ENCODE results near the gene MYRF.

MYRF gene

DNA sequence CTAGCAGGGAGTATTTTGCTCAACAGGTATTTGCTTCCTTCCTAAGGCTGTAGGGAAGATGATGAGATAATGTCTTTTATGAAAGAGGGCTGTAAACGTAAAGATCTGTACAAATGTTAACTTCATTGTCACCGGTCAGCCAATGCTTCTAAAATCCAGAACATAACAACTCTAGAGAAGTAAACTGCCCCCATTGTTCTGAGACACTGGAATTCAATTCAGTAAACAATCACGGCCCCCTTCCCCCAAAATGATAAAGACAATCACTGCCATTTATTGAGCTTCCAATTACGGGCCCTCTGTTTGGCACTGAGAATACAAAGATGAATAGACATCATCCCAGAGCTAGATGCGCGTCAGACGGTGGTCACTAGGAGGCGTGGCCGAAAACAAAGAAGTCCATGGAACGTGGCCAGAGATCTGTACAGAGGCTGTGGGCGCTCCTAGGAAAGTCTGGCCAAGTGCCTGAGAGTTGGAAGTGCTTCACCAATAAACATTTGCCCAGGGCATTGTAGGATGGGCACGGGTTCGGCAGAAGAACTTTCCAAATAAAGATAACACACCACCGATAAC, 39.4 kb downstream of the MYRF start:
- DNase-seq (ENCODE audit: insufficient read length, low spot score) (peak; percentile 71), FAIRE-seq (no peak)

DNA sequence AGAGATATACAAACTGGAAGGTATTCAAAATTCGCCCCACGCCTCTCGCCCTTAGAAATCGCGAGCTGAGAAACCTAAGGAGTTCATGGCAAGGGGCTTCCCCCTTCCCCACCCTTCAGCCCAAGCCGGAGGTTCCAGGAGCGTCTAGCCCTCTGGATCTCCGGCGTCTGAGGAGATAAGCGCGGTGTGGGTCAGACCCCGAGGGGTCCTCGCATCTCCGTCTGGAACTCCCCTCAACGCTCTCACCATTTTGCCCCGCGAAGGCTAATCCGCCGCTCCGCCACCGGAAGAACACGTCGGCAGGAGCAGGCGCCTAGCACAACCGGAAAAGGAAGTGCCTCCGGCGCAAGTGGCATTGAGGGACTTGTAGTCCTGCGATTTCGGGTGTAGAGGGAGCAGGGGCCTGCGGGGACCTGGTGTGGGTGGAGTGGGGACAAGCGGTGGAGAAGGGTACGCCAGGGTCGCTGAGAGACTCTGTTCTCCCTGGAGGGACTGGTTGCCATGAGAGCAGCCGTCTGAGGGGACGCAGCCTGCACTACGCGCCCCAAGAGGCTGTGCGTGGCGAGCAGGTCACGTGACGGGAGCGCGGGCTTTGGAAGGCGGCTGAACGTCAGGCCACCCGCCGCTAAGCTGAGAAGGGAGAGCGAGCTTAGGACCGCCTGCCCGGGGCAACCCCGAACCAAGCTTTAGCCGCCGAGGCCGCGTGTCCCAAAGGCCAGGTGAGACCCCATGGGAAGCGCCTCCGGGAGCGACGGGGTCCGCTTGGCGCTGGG, 40.1 kb downstream of the MYRF start, which contains the start of the genes FEN1 and TMEM258:
Gene FEN1 (plus strand): TSS at position 602 of the 773 bp plus-strand sequence. CDS start 2,451 bp downstream, outside the sequence.
Gene TMEM258 (minus strand): TSS at position 290 of the 773 bp plus-strand sequence. CDS start 41 bp downstream, at position 249.
- no peak for FAIRE-seq
- DNase-seq (ENCODE audit: insufficient read length, low spot score) = peak; percentile 92

DNA sequence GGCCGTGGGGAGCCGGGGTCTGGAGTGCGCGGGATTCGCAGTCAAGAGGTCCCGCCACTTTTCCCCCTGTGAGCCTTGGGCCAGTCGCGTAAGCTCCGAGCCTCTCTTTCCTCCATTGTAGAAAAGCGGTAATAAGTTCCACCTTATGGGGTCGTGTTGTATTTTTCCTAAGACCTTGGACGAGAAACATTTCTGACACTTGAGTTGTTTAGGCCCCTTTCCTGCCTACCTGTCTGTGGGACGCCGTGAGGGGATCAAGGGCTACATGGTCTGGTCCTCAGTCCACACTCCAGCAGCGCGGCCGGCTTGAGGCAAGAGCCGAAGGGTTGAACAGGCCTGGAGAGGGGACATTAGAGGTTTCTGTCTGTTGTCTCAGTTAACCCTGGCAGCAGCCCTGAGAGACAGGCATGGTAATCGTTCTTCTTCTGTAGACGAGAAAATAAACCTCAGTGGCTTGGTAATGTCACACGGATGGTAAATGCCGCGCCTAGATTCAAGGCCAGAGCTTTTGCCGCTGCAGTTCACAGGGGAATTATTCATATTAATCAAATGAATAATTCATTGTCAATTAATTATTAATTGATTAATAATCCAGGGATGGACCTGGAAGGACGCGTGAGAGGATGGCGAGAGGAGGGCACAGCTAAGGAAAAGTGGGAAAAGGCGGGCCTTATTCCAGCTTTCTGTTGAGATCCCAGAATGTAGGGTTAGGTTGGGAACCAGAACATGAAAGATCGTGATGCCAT, 40.8 kb downstream of the MYRF start:
- no peak for DNase-seq (ENCODE audit: insufficient read length, low spot score)
- no peak for FAIRE-seq

DNA sequence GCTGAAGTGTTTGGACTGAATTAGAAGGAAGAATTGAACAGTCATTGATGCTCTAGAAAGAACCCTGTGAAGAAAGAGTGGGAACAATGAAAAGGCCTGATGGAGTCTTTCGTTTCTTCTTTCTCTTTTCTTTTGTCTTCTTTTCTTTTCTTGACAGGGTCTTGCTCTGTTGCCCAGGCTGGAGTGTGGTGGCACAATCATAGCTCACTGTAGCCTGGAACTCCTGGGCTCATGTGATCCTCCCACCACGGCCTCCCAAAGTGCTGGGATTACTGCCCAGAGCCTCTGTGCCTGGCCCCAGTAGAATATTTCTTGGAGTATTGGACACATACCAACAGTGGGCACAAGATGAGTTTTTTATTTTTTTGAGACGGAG, 41.4 kb downstream of the MYRF start:
- no peak for DNase-seq (ENCODE audit: insufficient read length, low spot score)
- no peak for FAIRE-seq

DNA sequence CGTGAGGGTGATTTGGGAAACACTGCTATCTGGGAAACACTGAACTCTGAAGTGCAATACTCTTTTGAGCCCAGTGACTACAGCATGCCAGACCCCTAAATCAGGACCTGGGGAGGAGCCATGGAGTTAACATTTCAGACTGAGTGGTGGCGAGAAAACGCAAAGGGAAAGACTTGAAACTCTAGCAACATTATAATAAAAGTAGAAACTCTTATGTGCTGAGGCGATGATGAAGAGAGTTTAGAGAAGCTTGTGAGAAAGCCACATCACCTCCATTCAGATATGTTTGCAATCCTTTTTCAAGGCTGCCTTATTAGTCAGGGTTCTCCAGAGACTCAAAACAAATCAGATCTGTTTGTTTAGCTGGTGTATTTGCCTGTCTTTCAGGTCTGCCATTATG, 42.1 kb downstream of the MYRF start:
- no peak for FAIRE-seq
- no peak for DNase-seq (ENCODE audit: insufficient read length, low spot score)

DNA sequence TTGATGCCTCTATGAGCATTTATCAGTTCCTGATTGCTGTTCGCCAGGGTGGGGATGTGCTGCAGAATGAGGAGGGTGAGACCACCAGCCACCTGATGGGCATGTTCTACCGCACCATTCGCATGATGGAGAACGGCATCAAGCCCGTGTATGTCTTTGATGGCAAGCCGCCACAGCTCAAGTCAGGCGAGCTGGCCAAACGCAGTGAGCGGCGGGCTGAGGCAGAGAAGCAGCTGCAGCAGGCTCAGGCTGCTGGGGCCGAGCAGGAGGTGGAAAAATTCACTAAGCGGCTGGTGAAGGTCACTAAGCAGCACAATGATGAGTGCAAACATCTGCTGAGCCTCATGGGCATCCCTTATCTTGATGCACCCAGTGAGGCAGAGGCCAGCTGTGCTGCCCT, 43.0 kb downstream of the MYRF start:
- DNase-seq (ENCODE audit: insufficient read length, low spot score) (no peak), FAIRE-seq (no peak)

DNA sequence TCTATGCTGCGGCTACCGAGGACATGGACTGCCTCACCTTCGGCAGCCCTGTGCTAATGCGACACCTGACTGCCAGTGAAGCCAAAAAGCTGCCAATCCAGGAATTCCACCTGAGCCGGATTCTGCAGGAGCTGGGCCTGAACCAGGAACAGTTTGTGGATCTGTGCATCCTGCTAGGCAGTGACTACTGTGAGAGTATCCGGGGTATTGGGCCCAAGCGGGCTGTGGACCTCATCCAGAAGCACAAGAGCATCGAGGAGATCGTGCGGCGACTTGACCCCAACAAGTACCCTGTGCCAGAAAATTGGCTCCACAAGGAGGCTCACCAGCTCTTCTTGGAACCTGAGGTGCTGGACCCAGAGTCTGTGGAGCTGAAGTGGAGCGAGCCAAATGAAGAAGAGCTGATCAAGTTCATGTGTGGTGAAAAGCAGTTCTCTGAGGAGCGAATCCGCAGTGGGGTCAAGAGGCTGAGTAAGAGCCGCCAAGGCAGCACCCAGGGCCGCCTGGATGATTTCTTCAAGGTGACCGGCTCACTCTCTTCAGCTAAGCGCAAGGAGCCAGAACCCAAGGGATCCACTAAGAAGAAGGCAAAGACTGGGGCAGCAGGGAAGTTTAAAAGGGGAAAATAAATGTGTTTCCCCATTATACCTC, 43.6 kb downstream of the MYRF start:
- FAIRE-seq (no peak), DNase-seq (ENCODE audit: insufficient read length, low spot score) (no peak)

DNA sequence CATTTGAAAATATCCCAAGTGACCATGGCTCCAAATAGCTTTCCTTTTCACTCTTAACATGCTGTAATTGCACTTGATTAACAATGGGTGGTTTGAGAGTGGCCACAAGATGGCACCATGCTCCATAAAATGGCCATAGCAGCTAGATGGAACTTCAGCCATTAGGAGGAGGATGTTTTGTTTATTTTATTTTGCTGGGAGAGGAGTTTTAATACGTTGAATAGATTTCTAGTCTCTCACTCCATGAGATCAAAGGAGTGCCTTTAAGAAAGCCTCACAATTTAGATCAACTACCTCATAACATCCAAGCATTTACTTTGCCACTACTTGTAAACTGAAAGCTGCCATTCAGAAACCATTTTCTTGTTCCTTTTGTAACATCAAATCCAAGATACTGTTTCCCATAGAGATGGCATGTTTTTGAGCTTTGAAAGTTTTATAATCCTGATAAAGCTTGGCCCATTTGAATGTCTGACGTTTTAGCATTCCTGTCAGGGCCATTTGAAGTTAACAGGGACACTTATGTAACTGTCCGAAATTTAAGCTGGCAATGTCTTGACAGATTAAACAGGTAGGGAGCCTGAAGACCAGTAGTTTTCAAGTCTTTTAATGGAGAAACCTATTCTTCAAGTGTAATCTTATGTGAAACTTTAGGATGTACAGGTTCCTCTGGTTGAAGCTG, 45.0 kb downstream of the MYRF start:
- DNase-seq (ENCODE audit: insufficient read length, low spot score) (peak; percentile 65), FAIRE-seq (no peak)

DNA sequence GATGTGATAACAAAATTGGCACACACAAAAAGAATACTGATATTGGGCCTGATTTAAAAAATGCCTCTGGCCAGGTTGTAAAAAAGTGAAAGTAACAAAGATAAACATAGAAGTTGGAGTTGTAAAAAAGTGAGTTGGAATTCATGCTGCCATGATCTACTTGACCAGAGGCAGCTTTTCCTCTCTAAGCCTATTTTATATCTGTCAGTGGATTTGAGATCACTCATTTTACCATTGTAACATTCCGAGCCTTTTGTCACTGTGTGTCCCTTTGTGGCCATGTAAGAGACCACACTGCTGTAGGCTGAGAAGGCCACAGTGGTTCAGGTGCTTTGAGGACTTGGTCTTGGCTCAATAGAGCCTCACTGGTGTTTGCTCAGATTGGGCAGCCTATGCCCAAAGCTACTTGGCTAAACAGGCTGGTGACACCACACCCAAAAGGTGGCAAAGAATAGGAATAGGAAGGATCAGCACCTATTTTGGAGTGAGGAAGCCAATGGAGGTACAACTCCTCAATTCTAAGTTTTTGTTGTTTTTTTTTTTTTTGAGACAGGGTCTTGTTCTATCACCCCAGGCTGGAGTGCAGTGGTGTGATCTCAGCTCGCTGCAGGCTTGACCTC, 47.3 kb downstream of the MYRF start:
- no peak for DNase-seq (ENCODE audit: insufficient read length, low spot score)
- FAIRE-seq = no peak

DNA sequence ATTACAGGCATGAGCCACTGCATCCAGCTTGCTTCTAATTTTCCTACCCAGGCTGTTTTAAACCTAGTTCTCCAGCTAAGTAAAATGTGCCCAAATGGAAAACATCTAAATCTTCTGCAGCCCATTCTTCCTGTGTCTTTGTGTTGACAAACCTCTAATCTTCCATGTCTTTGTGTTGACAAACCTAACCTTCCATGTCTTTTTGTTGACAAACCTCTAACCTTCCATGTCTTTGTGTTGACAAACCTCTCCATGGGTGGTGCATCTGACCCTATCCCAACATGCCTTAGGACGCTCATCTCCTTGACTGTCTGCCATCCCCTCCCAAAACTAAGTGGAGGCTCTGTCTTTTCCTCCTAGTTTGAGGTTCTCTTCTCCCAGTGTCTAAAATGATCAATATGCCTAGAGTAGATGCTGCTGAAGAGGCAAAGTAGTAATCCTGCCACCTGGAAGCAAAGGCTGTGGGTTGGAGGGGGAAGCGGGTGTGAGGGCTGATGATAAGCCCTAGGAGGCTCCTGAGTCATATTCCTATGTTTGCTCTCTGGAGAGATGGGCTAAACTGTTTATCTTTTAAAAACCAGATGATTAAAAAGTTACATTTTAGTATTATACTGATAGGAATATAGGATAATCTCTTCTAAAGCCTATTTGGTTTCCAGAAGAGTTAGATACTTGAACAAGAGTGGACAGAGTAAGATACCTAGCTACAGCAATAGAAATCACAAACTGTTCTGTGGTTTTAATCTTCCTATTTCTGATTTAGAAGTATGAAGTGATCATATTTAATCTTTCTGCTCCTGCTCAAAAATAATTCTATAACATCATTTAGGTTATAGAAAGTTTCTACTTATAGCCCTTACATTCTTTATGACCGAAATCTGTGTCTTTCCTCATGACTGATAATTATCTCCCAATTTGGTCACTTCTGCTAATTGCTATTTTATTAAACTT, 48.2 kb downstream of the MYRF start:
- FAIRE-seq = no peak
- no peak for DNase-seq (ENCODE audit: insufficient read length, low spot score)

DNA sequence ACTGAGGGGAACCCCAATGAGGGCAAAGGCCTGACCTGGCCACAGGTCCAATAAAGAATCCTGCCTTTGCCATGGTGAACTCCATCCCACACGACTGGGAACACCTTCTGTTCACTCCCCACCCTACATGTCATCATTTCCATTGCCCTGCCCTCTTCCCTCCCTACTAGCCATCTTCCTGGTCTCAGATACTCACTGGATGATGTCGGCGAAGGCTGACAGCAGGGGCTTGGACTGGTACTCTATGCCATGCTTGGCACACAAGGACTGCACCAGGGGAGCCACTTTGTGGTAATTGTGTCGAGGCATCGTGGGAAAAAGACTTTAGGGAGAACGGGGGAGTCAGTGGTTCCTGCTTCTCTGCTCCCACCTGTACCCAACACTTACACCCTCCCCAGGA, 50.2 kb downstream of the MYRF start:
- FAIRE-seq = no peak

DNA sequence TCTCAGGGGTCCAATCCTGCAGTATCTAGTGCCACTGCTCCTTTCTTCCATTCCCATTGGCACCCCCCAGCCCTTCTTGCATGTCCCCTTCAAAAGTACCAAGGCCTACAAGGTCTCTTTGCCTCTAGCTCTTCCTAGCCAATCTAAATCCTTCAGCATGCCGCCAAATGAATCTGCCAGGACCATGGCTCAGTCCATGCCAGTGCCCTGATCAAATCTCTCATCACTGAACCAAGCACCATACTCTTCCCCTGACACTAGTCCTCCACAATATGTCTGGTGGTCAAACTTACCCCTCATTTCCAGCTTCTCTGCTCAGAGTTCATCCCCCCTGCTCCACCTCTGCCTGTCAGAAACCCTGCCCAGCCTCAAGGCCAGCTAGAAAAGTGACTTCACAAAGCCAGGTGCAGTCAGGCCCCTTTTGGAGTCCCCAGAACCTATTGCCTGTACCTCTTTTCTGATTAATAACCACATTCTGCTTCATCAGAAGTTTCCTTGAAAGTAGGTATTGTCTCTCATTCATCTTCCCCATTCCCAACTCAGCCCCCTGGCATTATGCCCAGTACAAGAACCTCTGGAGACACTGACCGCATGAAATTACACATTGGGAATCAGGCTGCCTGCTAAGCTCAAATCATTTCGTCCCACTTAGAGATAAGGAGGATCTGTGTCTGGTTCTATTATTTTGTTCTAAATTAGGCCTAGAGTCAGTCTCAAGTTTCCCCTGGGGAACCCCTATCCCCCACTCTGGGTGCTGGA, 51.6 kb downstream of the MYRF start:
- no peak for FAIRE-seq
- no peak for DNase-seq (ENCODE audit: insufficient read length, low spot score)

More for the DNA sequence above, 50.2 kb downstream of the MYRF start:
- DNase-seq (ENCODE audit: insufficient read length, low spot score) = no peak

DNA sequence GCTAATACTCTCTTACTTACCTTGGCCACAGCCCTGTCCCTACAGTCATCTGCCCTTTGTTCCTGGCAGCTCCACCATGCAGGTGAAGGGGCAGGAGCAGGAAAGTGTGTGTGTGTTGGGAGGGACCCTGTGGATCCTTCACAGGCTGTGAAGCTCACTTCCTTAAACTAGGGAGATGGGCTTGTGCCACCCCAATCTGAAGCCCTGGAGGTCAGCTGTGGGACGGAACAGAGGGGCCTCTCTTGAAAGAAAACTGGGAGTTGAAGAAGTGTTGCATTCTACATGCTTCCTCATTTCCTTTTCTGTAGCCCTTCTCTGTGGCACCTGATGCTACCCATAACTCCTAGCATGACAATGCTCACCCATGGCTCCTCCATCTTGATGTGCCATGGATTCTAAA, 52.7 kb downstream of the MYRF start:
- FAIRE-seq (no peak), DNase-seq (ENCODE audit: insufficient read length, low spot score) (no peak)

DNA sequence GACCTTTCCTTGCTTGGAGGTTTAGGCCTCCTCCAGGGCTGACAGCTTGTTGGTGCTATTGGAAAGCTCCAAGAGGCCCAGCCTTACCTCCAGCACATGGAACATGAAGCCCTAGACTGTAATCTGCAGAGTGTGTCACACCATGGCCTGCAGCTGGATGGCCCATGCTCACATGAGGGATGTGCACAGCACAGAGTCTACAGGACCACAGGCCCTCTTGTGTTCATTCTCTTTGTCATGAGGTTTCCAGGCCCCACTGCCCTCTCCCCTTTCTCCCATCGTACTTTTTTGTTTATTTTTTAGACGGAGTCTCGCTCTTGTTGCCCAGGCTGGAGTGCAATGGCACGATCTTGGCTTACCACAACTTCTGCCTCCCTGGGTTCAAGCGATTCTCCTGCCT, 54.3 kb downstream of the MYRF start:
- FAIRE-seq = no peak
- no peak for DNase-seq (ENCODE audit: insufficient read length, low spot score)

DNA sequence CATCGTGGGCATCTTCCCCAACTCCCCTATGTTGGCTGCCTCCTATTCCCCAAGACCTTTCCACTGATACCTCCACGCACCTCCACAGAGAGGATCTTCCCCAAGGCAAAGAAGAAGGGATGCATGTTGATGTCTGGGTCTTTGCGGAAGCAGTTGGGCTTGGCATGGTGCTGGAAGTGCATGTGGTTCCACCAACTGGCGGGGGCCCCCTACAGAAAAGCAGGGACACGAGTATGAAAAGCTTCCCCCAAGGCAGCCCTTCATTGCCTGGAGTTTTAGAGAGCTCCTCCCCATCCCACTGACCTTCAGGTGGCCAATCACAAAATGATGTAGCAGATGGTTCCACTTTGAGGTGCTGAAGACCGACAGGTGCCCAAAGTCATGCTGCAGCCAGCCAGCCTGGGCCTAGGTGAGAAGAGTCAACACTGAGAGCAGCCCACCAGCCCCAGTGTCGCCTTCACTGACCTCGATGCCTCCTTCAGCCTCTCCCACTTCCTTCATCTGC, 58.3 kb downstream of the MYRF start:
- DNase-seq (ENCODE audit: insufficient read length, low spot score) (no peak), FAIRE-seq (no peak)

DNA sequence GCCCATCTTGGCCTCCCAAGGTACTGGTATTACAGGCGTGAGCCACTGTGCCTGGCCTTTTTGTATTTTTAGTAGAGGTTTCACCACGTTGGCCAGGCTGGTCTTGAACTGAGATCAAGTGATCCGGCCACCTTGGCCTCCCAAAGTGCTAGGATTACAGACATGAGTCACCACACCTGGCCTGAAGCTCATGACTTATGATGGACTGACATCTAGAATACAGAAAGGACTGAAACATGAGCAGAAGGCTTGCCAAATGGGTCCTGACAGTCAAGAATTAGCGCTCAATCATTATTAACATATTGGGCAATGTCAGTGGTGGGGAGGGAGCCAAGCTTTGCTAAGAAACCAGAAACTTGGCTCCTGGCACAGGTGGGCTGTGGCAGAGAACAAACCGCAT, 59.4 kb downstream of the MYRF start:
- FAIRE-seq = no peak
- DNase-seq (ENCODE audit: insufficient read length, low spot score) = no peak

DNA sequence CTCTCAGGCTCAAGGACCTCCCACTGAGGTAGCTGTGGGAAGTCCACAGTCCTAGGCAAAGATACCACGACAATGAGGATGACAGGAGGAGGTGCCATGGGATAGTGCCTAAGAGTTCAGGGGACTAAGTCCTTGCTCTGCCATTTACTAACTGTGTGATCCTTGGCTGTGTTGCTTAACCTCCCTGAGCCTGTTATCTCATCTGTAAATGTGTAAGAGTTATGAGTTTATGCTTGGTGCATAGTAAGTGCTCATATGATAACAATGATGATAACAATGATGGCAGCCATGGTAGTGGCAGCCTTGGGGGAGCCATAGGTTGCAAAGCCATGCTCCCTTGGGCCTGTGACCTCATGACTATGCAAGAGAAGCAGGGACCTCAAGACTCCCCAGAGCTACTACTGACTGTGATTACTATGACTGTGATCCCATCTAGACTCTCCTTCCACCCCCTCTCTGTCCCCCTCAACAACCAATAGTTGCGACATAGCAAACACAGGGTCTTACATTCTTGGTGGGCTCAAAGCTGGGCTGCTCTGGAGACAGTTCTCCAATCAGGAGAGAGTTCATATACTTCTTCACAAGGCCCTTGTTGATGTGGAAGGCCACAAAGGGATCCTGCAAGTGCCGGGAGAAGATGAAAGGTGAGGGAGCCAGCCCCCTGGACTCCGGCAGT, 60.4 kb downstream of the MYRF start:
- no peak for FAIRE-seq
- DNase-seq (ENCODE audit: insufficient read length, low spot score) = no peak

Measured in HTR-8/SVneo (cell line).